ENCODE measurements around the gene KIF7. TPM values are rescaled to one million over a fixed set of nuclear protein-coding genes. Genes with fewer than 3 reads are reported as not detected.

KIF7 gene
- total and polyA plus RNA-seq, 8 donors, result 1.7 to 13.9 (median 3.0) TPM; not detected in 1

DNA sequence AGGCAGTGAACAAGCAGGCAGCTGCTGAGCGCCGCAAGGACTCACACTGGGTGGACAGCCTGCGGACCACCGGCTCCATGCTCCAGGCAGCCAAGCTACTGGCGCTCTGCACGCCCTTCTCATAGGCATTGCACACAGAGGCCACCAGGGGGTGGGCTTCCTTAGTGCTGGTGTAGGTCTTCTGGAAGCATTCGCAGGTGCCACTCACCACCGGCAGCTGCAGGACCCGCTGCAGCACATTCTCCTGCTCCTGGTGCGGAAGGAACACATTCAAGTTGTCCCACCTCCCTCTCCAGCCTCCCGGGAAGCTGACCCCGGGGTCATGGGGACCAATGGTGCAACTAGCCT is 17.9 kb upstream of the KIF7 start:
- TF ChIP-seq EP300 (IDR thresholded peaks at IDR 0.05) (no peak), POLR2AphosphoS5 (IDR thresholded peaks at IDR 0.05) (no peak), POLR2A (IDR thresholded peaks at IDR 0.05) (no peak)
- TF ChIP-seq, protein P1, sequence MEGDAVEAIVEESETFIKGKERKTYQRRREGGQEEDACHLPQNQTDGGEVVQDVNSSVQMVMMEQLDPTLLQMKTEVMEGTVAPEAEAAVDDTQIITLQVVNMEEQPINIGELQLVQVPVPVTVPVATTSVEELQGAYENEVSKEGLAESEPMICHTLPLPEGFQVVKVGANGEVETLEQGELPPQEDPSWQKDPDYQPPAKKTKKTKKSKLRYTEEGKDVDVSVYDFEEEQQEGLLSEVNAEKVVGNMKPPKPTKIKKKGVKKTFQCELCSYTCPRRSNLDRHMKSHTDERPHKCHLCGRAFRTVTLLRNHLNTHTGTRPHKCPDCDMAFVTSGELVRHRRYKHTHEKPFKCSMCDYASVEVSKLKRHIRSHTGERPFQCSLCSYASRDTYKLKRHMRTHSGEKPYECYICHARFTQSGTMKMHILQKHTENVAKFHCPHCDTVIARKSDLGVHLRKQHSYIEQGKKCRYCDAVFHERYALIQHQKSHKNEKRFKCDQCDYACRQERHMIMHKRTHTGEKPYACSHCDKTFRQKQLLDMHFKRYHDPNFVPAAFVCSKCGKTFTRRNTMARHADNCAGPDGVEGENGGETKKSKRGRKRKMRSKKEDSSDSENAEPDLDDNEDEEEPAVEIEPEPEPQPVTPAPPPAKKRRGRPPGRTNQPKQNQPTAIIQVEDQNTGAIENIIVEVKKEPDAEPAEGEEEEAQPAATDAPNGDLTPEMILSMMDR (IDR thresholded peaks at IDR 0.05), result peak in 4 of 7 experiments; percentile 14 to 29 (median 21)
- Histone ChIP-seq H3K4me3 (no peak overlapping the region), H3K9me3 (no peaks in the 10 kb centered on the region), H3K27ac (no peak overlapping the region), H3K36me3 (no peaks in the 10 kb centered on the region), H3K27me3 (no peaks in the 10 kb centered on the region), H3K4me1 (peaks cover 0 to 9% (median 0%) of the 10 kb centered on the region in 4 donors)
- 50 to 72% (median 65%) methylated on average over 4 to 12 of the region's 12 CpGs for WGBS, 5 donors
- peak in 1 of 2 donors; percentile 49 for DNase-seq
- intact Hi-C loops (cut with DNase I; ENCODE audit: low total_unique reads), result no loop called here

DNA sequence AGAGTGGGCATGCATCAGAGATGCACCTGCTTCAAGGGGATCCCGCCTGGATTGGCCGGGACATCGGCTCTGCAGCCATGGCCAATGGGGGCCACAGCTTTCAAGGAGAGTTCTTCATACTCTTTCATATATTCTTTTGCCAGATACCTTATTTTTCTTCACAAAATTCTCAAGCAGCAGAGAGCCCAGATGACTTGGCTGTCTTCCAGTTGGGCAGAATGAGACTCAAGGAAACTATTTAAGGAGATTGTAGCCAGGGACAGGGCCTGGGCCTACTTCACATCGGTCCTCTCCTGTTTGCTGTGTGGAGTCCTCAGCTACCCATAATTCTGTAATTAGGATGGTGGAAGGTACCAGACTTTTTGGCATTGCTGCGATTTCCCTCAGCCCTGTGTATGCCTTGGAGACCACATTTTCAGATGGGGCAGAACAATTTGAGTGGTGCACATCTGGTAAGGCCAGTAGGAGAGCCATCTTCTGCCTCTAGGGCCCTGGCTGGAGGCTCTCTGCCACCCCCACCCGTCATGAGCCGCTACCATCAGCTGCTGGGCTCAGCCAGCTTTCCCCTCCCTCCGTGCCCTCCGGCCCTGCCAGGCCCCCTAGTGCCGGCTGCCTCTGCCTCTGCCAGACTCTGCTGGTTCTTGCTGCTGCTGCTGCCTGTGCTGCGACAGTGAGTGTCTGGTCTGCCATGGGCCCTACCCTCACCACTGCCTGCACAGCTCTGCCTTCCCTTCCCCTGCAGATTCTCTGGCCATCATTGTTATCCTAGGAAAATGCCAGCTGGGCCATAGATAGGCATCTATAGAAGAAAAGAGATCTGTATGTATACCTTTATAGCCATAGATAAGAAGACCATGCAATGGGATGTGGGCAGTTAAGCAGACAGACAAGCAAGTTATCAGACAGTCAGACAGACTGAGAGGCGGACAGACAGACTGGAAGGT is 17.2 kb upstream of the KIF7 start:
- WGBS, 5 donors, result 83 to 94% (median 91%) methylated on average over 11 to 12 of the region's 12 CpGs
- Histone ChIP-seq H3K36me3 (no peaks in the 10 kb centered on the region), H3K27me3 (no peaks in the 10 kb centered on the region), H3K9me3 (no peaks in the 10 kb centered on the region), H3K4me3 (no peak overlapping the region), H3K4me1 (peaks cover 0 to 9% (median 0%) of the 10 kb centered on the region in 4 donors), H3K27ac (no peak overlapping the region)
- DNase-seq, result no peak
- intact Hi-C loops (cut with DNase I; ENCODE audit: low total_unique reads), result no loop called here
- TF ChIP-seq, protein P1 (IDR thresholded peaks at IDR 0.05), result no peak
- TF ChIP-seq POLR2AphosphoS5 (IDR thresholded peaks at IDR 0.05) (no peak), POLR2A (IDR thresholded peaks at IDR 0.05) (no peak), EP300 (IDR thresholded peaks at IDR 0.05) (no peak)

DNA sequence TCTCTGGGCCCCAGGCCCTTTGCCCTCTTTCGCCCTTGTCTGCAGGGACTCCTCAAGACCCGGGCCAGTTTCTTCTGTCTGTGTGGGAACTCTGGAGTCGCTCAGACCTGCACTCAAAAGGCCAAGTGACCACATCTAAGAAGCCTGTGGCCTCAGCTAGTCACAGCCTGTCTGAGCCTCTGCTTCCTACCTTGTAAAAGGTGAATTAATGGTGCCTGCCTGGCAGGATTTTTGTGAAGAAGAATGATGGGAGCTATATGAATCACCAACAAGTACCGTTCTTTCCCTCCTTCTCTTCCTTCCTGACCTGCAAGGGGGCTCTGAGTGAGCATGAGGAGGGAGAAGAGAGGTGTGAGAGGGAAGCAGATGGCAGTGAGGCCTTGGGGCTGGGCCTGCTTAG is 16.4 kb upstream of the KIF7 start:
- Histone ChIP-seq H3K27me3 (no peaks in the 10 kb centered on the region), H3K4me1 (peaks cover 0 to 9% (median 0%) of the 10 kb centered on the region in 4 donors), H3K36me3 (no peaks in the 10 kb centered on the region), H3K9me3 (no peaks in the 10 kb centered on the region), H3K27ac (no peak overlapping the region), H3K4me3 (no peak overlapping the region)
- no peak for TF ChIP-seq EP300 (IDR thresholded peaks at IDR 0.05)
- no peak for TF ChIP-seq POLR2AphosphoS5 (IDR thresholded peaks at IDR 0.05)
- TF ChIP-seq POLR2A (IDR thresholded peaks at IDR 0.05), result no peak
- TF ChIP-seq, protein P1 (IDR thresholded peaks at IDR 0.05), result no peak
- no peak for DNase-seq
- intact Hi-C loops (cut with DNase I; ENCODE audit: low total_unique reads), result no loop called here
- WGBS, 5 donors, result 55 to 87% (median 62%) methylated on average over 3 to 4 of the region's 4 CpGs

DNA sequence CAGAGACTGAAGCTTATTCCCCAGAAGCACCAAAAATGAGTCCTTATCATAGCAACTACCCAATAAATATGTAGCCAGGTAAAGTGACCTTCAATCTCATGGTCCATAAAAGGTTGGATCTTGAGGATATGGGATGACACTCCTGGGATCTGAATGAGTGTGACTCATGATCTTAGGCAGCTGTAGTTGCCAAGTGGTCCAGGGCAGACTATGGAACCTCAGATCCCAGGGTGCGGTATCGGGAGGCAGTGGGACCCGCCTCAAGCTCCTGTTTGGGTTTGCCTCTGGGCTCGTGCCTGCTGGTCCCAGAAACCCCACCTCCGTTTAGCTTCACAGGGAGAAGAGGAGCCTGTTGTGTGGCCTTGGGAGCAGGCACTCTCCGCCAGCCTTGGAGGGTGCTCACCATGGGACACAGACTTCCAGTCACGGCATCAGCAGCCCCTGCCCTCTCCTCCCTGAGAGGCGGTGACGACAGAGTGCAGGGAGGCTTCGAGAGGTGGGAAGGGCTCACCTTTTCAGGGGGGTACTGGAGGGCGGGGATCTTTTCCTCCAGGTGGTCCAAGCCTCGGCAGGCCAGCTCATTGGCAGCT is 15.8 kb upstream of the KIF7 start:
- no peaks in the 10 kb centered on the region for H3K36me3 ChIP-seq
- H3K4me1 ChIP-seq, result peaks cover 0 to 9% (median 3%) of the 10 kb centered on the region in 4 donors
- no peak overlapping the region for H3K27ac ChIP-seq
- no peak for DNase-seq
- intact Hi-C loops (cut with DNase I; ENCODE audit: low total_unique reads), result no loop called here
- TF ChIP-seq POLR2AphosphoS5 (IDR thresholded peaks at IDR 0.05) (no peak), EP300 (IDR thresholded peaks at IDR 0.05) (no peak)
- WGBS, 5 donors, result 81 to 91% (median 87%) methylated on average over 6 to 12 of the region's 12 CpGs
- H3K4me3 ChIP-seq, result no peak overlapping the region
- H3K27me3 ChIP-seq, result peaks cover 0 to 4% (median 0%) of the 10 kb centered on the region in 3 donors
- H3K9me3 ChIP-seq, result no peaks in the 10 kb centered on the region

Measured in stomach (tissue), 9 donors.